IMR-90 (cell line): Measurements from ENCODE around the gene STARD8.

Experiments
- CEBPB ChIP-seq: IDR thresholded peaks from 2 replicates; pipeline ENCODE4 v1.6.1; 2012; ENCODE audit warnings: low read depth, low read length, improper control_type of control experiment
- FOS ChIP-seq: fragments of 150-350 bp; IDR thresholded peaks from 2 replicates; pipeline ENCODE4 v1.6.1; 2016; ENCODE audit warnings: low read depth, low read length
- MAFK ChIP-seq: IDR thresholded peaks from 2 replicates; pipeline ENCODE4 v1.6.1; 2012; ENCODE audit warnings: low read depth, low read length, improper control_type of control experiment
- MAZ ChIP-seq: IDR thresholded peaks from 2 replicates; pipeline ENCODE4 v1.6.1; 2012; ENCODE audit warnings: low read depth, mild to moderate bottlenecking, low read length, improper control_type of control experiment, moderate library complexity, borderline replicate concordance
- POLR2A ChIP-seq: IDR thresholded peaks from 2 replicates; pipeline ENCODE4 v1.6.1; 2012; ENCODE audit warnings: mild to moderate bottlenecking, low read depth, low read length
- SMC3 ChIP-seq: fragments of 150-350 bp; IDR thresholded peaks from 2 replicates; pipeline ENCODE4 v1.6.1; 2016; ENCODE audit warnings: low read depth, mild to moderate bottlenecking, antibody characterized with exemption, low read length, moderate library complexity
- TF ChIP-seq, protein P1 (sequence below): conservative IDR thresholded peaks from 2 replicates; pipeline ENCODE4 v1.5.1; 2012; ENCODE audit warnings: mild to moderate bottlenecking, low read depth, low read length, improper control_type of control experiment

DNA sequence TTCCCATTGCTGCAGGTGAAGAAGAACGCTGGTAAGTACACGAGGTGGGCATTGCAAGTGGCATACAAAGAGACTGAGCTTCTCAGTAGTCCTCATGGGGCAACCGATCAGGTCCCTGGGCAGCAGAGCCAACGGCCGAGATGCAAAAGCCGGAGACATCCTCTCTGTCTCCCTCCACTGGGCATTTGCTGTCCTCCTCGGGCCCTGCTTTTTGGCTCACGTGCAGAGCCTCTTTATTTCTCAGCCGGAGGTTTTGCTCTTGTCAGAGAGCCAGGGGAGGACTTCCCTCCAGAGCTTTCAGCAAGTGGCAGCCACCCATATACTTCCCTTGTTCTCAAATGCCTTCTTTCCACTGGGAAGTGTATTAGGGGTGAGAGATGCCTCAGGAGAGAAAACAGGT is 18.0 kb downstream of the STARD8 start:
- TF ChIP-seq, protein P1, sequence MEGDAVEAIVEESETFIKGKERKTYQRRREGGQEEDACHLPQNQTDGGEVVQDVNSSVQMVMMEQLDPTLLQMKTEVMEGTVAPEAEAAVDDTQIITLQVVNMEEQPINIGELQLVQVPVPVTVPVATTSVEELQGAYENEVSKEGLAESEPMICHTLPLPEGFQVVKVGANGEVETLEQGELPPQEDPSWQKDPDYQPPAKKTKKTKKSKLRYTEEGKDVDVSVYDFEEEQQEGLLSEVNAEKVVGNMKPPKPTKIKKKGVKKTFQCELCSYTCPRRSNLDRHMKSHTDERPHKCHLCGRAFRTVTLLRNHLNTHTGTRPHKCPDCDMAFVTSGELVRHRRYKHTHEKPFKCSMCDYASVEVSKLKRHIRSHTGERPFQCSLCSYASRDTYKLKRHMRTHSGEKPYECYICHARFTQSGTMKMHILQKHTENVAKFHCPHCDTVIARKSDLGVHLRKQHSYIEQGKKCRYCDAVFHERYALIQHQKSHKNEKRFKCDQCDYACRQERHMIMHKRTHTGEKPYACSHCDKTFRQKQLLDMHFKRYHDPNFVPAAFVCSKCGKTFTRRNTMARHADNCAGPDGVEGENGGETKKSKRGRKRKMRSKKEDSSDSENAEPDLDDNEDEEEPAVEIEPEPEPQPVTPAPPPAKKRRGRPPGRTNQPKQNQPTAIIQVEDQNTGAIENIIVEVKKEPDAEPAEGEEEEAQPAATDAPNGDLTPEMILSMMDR, result no peak
- TF ChIP-seq SMC3, result no peak
- no peak for TF ChIP-seq CEBPB
- TF ChIP-seq POLR2A, result no peak
- TF ChIP-seq MAFK, result no peak
- TF ChIP-seq FOS, result no peak
- TF ChIP-seq MAZ, result no peak
